ENCODE measurements around the gene KCTD17.

Gene KCTD17

DNA sequence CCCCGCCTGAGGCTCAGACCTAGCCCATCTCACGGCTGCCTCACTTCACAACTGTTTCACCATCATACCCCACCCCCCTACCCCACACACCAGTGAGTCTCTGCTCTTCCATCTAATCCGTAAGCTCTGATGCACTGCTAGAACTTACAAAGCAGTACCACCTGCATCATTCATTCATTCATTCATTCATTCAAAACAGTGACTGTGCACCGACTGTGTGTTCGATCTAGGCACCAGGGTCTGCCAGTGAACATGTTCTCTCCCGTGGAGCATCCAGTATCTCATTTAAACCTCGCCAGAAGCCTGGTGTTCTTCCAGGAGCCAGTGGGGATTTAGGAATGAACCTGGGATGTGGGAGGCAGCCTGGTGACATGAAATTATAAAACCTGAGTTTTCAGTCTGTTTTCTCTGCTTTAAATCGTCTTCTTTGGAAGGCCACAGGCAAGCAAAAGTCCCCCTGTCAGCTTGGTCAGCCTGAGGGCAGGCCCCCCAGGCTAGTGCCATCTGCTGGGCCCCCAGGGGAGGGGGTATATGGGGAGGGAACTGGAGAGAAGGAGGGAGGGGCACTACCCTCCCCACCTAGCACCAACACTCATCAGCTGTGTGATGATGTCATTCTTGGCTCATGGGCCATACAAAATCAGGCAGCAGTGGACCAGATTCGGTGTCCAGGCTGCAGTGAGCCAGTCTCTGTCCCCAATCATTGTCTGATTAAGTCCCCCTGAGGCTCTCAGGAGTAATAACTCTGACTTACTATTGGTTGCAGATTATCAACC lies 39.6 kb downstream of the KCTD17 start:
- Histone ChIP-seq H3K27me3 (ENCODE audit: insufficient read depth, low read length, poor library complexity, severe bottlenecking) (no peaks in the 10 kb centered on the region), H3K4me3 (ENCODE audit: low read length, poor library complexity, severe bottlenecking) (no peak overlapping the region), H4K20me1 (ENCODE audit: insufficient read depth, low read length, poor library complexity, severe bottlenecking) (no peaks in the 10 kb centered on the region), H3K4me1 (ENCODE audit: insufficient read depth, low read length, poor library complexity, severe bottlenecking) (no peaks in the 10 kb centered on the region), H3K9ac (ENCODE audit: low read depth, low read length, poor library complexity, severe bottlenecking) (no peak overlapping the region), H3K9me2 (replicated peaks; ENCODE audit: low read depth, low read length) (no peaks in the 10 kb centered on the region), H3K36me3 (ENCODE audit: insufficient read depth, low read length) (no peaks in the 10 kb centered on the region), H3K4me2 (ENCODE audit: low read depth, low read length, poor library complexity, severe bottlenecking) (no peak overlapping the region), H2AFZ (ENCODE audit: low read length) (no peak overlapping the region), H3K79me2 (ENCODE audit: insufficient read depth, low read length) (no peaks in the 10 kb centered on the region), H3F3A (ENCODE audit: low read depth) (no peaks in the 10 kb centered on the region), H3K9me3 (ENCODE audit: insufficient read depth, low read depth, low read length) (no peaks in the 10 kb centered on the region)
- no peak for TF ChIP-seq EZH2phosphoT487 (IDR thresholded peaks at IDR 0.05; ENCODE audit: borderline replicate concordance)
- TF ChIP-seq, protein P1, sequence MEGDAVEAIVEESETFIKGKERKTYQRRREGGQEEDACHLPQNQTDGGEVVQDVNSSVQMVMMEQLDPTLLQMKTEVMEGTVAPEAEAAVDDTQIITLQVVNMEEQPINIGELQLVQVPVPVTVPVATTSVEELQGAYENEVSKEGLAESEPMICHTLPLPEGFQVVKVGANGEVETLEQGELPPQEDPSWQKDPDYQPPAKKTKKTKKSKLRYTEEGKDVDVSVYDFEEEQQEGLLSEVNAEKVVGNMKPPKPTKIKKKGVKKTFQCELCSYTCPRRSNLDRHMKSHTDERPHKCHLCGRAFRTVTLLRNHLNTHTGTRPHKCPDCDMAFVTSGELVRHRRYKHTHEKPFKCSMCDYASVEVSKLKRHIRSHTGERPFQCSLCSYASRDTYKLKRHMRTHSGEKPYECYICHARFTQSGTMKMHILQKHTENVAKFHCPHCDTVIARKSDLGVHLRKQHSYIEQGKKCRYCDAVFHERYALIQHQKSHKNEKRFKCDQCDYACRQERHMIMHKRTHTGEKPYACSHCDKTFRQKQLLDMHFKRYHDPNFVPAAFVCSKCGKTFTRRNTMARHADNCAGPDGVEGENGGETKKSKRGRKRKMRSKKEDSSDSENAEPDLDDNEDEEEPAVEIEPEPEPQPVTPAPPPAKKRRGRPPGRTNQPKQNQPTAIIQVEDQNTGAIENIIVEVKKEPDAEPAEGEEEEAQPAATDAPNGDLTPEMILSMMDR (conservative IDR thresholded peaks at IDR 0.05; ENCODE audit: low read length), result no peak

DNA sequence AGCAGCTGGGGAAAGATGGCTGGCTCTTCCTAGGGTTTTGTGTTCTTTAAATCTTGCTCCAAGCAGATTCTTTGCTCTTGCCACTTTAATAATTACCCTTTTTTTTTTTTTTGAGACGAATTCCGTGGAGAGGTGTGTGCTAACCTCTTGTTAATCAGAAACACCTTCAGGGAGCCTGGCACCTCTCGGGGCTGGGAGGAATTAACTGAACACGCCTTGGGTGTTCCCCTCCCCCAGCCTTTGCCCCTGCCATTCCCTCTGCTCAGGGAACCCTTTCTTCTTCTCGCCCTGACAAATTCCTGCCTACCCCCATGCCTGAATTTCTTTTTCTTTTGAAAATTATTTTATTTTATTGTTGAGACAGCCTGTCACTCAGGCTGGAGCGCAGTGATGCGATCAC lies 40.5 kb downstream of the KCTD17 start:
- H2AFZ ChIP-seq (ENCODE audit: low read length), result no peak overlapping the region
- no peaks in the 10 kb centered on the region for H3K9me2 ChIP-seq (replicated peaks; ENCODE audit: low read depth, low read length)
- no peaks in the 10 kb centered on the region for H3K27me3 ChIP-seq (ENCODE audit: insufficient read depth, low read length, poor library complexity, severe bottlenecking)

DNA sequence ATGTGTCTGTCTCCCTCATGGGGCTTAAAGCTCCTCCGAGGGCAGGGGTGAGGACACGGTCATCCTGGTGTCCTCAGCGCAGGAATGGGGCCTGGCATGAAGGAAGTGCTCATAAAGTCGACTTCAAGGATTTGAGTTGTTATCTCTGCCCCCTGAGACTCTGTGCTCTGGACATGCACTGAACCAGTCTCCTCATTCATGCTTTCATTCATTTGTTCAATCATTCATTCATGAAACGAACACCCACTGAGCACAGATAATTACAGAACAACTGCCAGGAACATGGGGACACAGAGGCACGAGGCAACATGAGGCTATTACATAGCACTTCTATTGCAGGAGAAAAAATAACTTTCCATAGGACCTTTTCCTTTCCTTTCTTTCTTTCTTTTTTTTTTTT lies 41.5 kb downstream of the KCTD17 start:
- Histone ChIP-seq H3K9me3 (ENCODE audit: insufficient read depth, low read depth, low read length) (no peaks in the 10 kb centered on the region), H4K20me1 (ENCODE audit: insufficient read depth, low read length, poor library complexity, severe bottlenecking) (no peaks in the 10 kb centered on the region), H3K4me1 (ENCODE audit: insufficient read depth, low read length, poor library complexity, severe bottlenecking) (no peaks in the 10 kb centered on the region), H3K27me3 (ENCODE audit: insufficient read depth, low read length, poor library complexity, severe bottlenecking) (no peaks in the 10 kb centered on the region), H3K9me2 (replicated peaks; ENCODE audit: low read depth, low read length) (no peaks in the 10 kb centered on the region), H3K36me3 (ENCODE audit: insufficient read depth, low read length) (no peaks in the 10 kb centered on the region), H2AFZ (ENCODE audit: low read length) (no peak overlapping the region), H3K79me2 (ENCODE audit: insufficient read depth, low read length) (no peaks in the 10 kb centered on the region), H3K9ac (ENCODE audit: low read depth, low read length, poor library complexity, severe bottlenecking) (no peak overlapping the region), H3F3A (ENCODE audit: low read depth) (no peaks in the 10 kb centered on the region), H3K4me3 (ENCODE audit: low read length, poor library complexity, severe bottlenecking) (no peak overlapping the region), H3K4me2 (ENCODE audit: low read depth, low read length, poor library complexity, severe bottlenecking) (no peak overlapping the region)
- TF ChIP-seq EZH2phosphoT487 (IDR thresholded peaks at IDR 0.05; ENCODE audit: borderline replicate concordance), result no peak
- TF ChIP-seq, protein P1 (conservative IDR thresholded peaks at IDR 0.05; ENCODE audit: low read length), result no peak

More for the DNA sequence above, 40.5 kb downstream of the KCTD17 start:
- Histone ChIP-seq H3K4me1 (ENCODE audit: insufficient read depth, low read length, poor library complexity, severe bottlenecking) (no peaks in the 10 kb centered on the region), H3K4me2 (ENCODE audit: low read depth, low read length, poor library complexity, severe bottlenecking) (no peak overlapping the region), H3K36me3 (ENCODE audit: insufficient read depth, low read length) (no peaks in the 10 kb centered on the region), H3K4me3 (ENCODE audit: low read length, poor library complexity, severe bottlenecking) (no peak overlapping the region), H3K9me3 (ENCODE audit: insufficient read depth, low read depth, low read length) (no peaks in the 10 kb centered on the region), H4K20me1 (ENCODE audit: insufficient read depth, low read length, poor library complexity, severe bottlenecking) (no peaks in the 10 kb centered on the region), H3K9ac (ENCODE audit: low read depth, low read length, poor library complexity, severe bottlenecking) (no peak overlapping the region), H3F3A (ENCODE audit: low read depth) (no peaks in the 10 kb centered on the region), H3K79me2 (ENCODE audit: insufficient read depth, low read length) (no peaks in the 10 kb centered on the region)
- no peak for TF ChIP-seq EZH2phosphoT487 (IDR thresholded peaks at IDR 0.05; ENCODE audit: borderline replicate concordance)
- TF ChIP-seq, protein P1 (conservative IDR thresholded peaks at IDR 0.05; ENCODE audit: low read length), result no peak

Measured in Loucy (cell line).